NCI-H345 treated with DMSO at 0.1 percent for 48 hours (cell line): ENCODE data around the gene NME8.
A peak's percentile ranks its signal among the peaks of the same experiment; 100 is the strongest.
"Not testable (repeated sequence)": the region's sequence is repeated elsewhere in the genome, so short reads cannot be mapped to it uniquely, and the experiment has no call there.

Source experiments
- DNase-seq: peaks from one replicate; lab custom pipeline; 2025; ENCODE audit not compliant: unreplicated experiment; lab: John Stamatoyannopoulos, UW

NME8 gene

GRCh38 chr7:37848297-37848696 is at the start of gene NME8:
Gene NME8 (plus strand): TSS chr7:37848597. CDS start chr7:37850267, 1,670 bp downstream.
- DNase-seq = no peak

GRCh38 chr7:37806152-37806551 is 42.2 kb upstream of the NME8 start:
- DNase-seq = no peak

GRCh38 chr7:37812161-37812580 is 36.2 kb upstream of the NME8 start:
- DNase-seq = not testable (repeated sequence)

GRCh38 chr7:37815671-37816371 is 32.6 kb upstream of the NME8 start:
- DNase-seq = no peak

GRCh38 chr7:37816922-37817590 is 31.3 kb upstream of the NME8 start:
- no peak for DNase-seq

GRCh38 chr7:37817591-37817960 is 30.8 kb upstream of the NME8 start:
- no peak for DNase-seq

GRCh38 chr7:37817996-37818720 is 30.2 kb upstream of the NME8 start:
- DNase-seq = no peak

GRCh38 chr7:37820708-37821468 is 27.5 kb upstream of the NME8 start:
- DNase-seq = no peak

GRCh38 chr7:37822946-37823345 is 25.5 kb upstream of the NME8 start:
- DNase-seq = no peak

- no peak for DNase-seq
Measured at GRCh38 chr7:37823557-37823956, 24.8 kb upstream of the NME8 start.

GRCh38 chr7:37825038-37825437 is 23.4 kb upstream of the NME8 start:
- DNase-seq = no peak

- no peak for DNase-seq
Measured at GRCh38 chr7:37826825-37827224, 21.6 kb upstream of the NME8 start.

GRCh38 chr7:37831244-37831643 is 17.2 kb upstream of the NME8 start:
- no peak for DNase-seq

GRCh38 chr7:37832194-37832593 is 16.2 kb upstream of the NME8 start:
- DNase-seq = peak; percentile 74

- DNase-seq = peak; percentile 50
Measured at GRCh38 chr7:37833107-37833817, 15.1 kb upstream of the NME8 start.

- DNase-seq = no peak
Measured at GRCh38 chr7:37833818-37834146, 14.6 kb upstream of the NME8 start.

- DNase-seq = no peak
Measured at GRCh38 chr7:37853468-37853867, 5.1 kb downstream of the NME8 start.

GRCh38 chr7:37882086-37882485 is 33.7 kb downstream of the NME8 start:
- DNase-seq = no peak

GRCh38 chr7:37893359-37893758 is 45.0 kb downstream of the NME8 start:
- DNase-seq = no peak

GRCh38 chr7:37894671-37895070 is 46.3 kb downstream of the NME8 start:
- no peak for DNase-seq

GRCh38 chr7:37899712-37900247 is 51.4 kb downstream of the NME8 start:
- no peak for DNase-seq
